ENCODE data around the gene KRTAP5-3.

Gene KRTAP5-3

GRCh38 chr11:1564535-1565172 lies 43.6 kb downstream of the KRTAP5-3 start:
- DNase-seq (ENCODE audit: low spot score): no peak

GRCh38 chr11:1563697-1564534 lies 44.3 kb downstream of the KRTAP5-3 start:
- DNase-seq (ENCODE audit: low spot score): no peak

GRCh38 chr11:1563149-1563638 lies 45.1 kb downstream of the KRTAP5-3 start:
- no peak for DNase-seq (ENCODE audit: low spot score)

GRCh38 chr11:1562469-1563148 lies 45.7 kb downstream of the KRTAP5-3 start:
- no peak for DNase-seq (ENCODE audit: low spot score)

- no peak for DNase-seq (ENCODE audit: low spot score)
Measured at GRCh38 chr11:1561955-1562354, 46.3 kb downstream of the KRTAP5-3 start.

- DNase-seq (ENCODE audit: low spot score): no peak
Measured at GRCh38 chr11:1561266-1561665, 47.0 kb downstream of the KRTAP5-3 start.

GRCh38 chr11:1560649-1561251 lies 47.5 kb downstream of the KRTAP5-3 start:
- no peak for DNase-seq (ENCODE audit: low spot score)

- DNase-seq (ENCODE audit: low spot score): no peak
Measured at GRCh38 chr11:1560002-1560648, 48.1 kb downstream of the KRTAP5-3 start.

GRCh38 chr11:1559111-1559951 lies 48.9 kb downstream of the KRTAP5-3 start:
- DNase-seq (ENCODE audit: low spot score): no peak

GRCh38 chr11:1558775-1559110 lies 49.5 kb downstream of the KRTAP5-3 start:
- DNase-seq (ENCODE audit: low spot score): no peak

- no peak for DNase-seq (ENCODE audit: low spot score)
Measured at GRCh38 chr11:1557904-1558774, 50.1 kb downstream of the KRTAP5-3 start.
